Astrocyte (in vitro differentiated cells and primary cell): ENCODE data around the gene RAB4A. TPM values are rescaled to one million over a fixed set of nuclear protein-coding genes. Genes with fewer than 3 reads are reported as not detected.

Experiments
- DNase-seq: peaks from one replicate; pipeline ENCODE4 v3.0.0-alpha.2; 2010; ENCODE audit warnings: low read depth
- FAIRE-seq: peaks from 2 replicates; lab custom pipeline; 2011; peaks lifted over from hg19 to GRCh38; lab: Jason Lieb, UNC
- H2AFZ ChIP-seq: 2 replicates; pipeline ENCODE4 v1.6.0; 2012; ENCODE audit warnings: low read depth, low read length, inconsistent platforms
- H3K27ac ChIP-seq: 2 replicates; pipeline ENCODE4 v1.5.1; 2011; ENCODE audit warnings: low read depth, low read length, inconsistent platforms
- H3K27me3 ChIP-seq: 2 replicates; pipeline ENCODE4 v1.6.0; 2011; ENCODE audit warnings: low read length, inconsistent platforms; ENCODE audit not compliant: insufficient read depth
- H3K36me3 ChIP-seq: 2 replicates; pipeline ENCODE4 v1.5.1; 2011; ENCODE audit warnings: low read length, inconsistent platforms; ENCODE audit not compliant: insufficient read depth
- H3K4me1 ChIP-seq: 2 replicates; pipeline ENCODE4 v1.5.1; 2011; ENCODE audit warnings: low read length, inconsistent platforms; ENCODE audit not compliant: insufficient read depth
- H3K4me2 ChIP-seq: 2 replicates; pipeline ENCODE4 v1.6.0; 2012; ENCODE audit warnings: low read length, inconsistent platforms
- H3K4me3 ChIP-seq: 2 replicates; pipeline ENCODE4 v1.5.1; 2011; ENCODE audit warnings: low read depth, mild to moderate bottlenecking, low read length, inconsistent platforms; ENCODE audit not compliant: insufficient read depth
- H3K79me2 ChIP-seq: 2 replicates; pipeline ENCODE4 v1.6.0; 2012; ENCODE audit warnings: mild to moderate bottlenecking, low read length, inconsistent platforms; ENCODE audit not compliant: insufficient read depth
- H3K9ac ChIP-seq: 2 replicates; pipeline ENCODE4 v1.6.0; 2012; ENCODE audit warnings: mild to moderate bottlenecking, low read length, inconsistent platforms
- H3K9me3 ChIP-seq: 2 replicates; pipeline ENCODE4 v1.5.1; 2012; ENCODE audit warnings: low read depth, mild to moderate bottlenecking, low read length, inconsistent platforms; ENCODE audit not compliant: insufficient read depth
- H4K20me1 ChIP-seq: 2 replicates; pipeline ENCODE4 v1.6.0; 2012; ENCODE audit warnings: low read length, inconsistent platforms; ENCODE audit not compliant: insufficient read depth
- H3K27ac Mint-ChIP-seq: one replicate; pipeline ENCODE4 v1.8.0; 2021; ENCODE audit warnings: mild to moderate bottlenecking, mixed read lengths; ENCODE audit not compliant: unreplicated experiment
- H3K27me3 Mint-ChIP-seq: one replicate; pipeline ENCODE4 v1.8.0; 2021; ENCODE audit warnings: low read depth, mixed read lengths; ENCODE audit not compliant: unreplicated experiment
- H3K36me3 Mint-ChIP-seq: one replicate; pipeline ENCODE4 v1.8.0; 2021; ENCODE audit warnings: low read depth, mixed read lengths; ENCODE audit not compliant: unreplicated experiment
- H3K4me1 Mint-ChIP-seq: one replicate; pipeline ENCODE4 v1.8.0; 2021; ENCODE audit warnings: low read depth, mixed read lengths; ENCODE audit not compliant: unreplicated experiment
- H3K4me3 Mint-ChIP-seq: one replicate; pipeline ENCODE4 v1.8.0; 2021; ENCODE audit warnings: mild to moderate bottlenecking, moderate library complexity, mixed read lengths; ENCODE audit not compliant: unreplicated experiment
- H3K9me3 Mint-ChIP-seq: one replicate; pipeline ENCODE4 v1.8.0; 2021; ENCODE audit warnings: mild to moderate bottlenecking, mixed read lengths; ENCODE audit not compliant: unreplicated experiment
- EZH2 ChIP-seq: IDR thresholded peaks from 2 replicates; pipeline ENCODE4 v1.6.1; 2012; ENCODE audit warnings: mild to moderate bottlenecking, low read length, inconsistent platforms; ENCODE audit not compliant: insufficient read depth
- total RNA-seq: library from RNA; stranded (reverse); gene quantifications from 2 replicates; pipeline ENCODE4 v1.2.1, GENCODE V29; 2021
- TF ChIP-seq, protein P1 (sequence below): IDR thresholded peaks from 2 replicates; pipeline ENCODE4 v1.5.1; 2011; ENCODE audit warnings: low read depth, mild to moderate bottlenecking, inconsistent platforms, low read length, moderate library complexity; ENCODE audit not compliant: insufficient read depth

RAB4A gene
- total RNA-seq, 1 donor from 2014 or later = 58.6 TPM

DNA sequence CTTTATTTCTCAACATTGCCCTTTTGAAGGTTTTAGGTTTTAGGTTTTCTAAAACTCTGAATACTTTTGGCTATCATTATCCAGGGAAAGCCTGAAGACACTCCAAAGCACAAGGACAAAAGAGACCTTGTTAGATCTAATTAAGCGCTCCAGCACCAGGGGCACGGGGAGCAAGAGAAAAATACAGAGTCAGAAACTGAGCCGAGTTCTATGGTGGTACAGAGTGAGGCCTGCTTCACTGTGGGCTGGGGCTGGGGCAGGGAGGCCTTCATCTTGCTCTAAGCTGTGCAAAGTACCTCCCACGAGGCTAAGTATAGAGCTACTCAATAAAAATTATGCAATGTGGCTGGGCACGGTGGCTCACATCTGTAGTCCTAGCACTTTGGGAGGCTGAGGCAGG, 19.7 kb upstream of the RAB4A start:
- Histone ChIP-seq H4K20me1 (no peaks in the 10 kb centered on the region), H2AFZ (no peak overlapping the region), H3K27ac (no peak overlapping the region), H3K9me3 (no peaks in the 10 kb centered on the region), H3K4me1 (peaks cover 5% of the 10 kb centered on the region), H3K27me3 (peaks cover 2% of the 10 kb centered on the region), H3K4me3 (no peak overlapping the region), H3K79me2 (no peaks in the 10 kb centered on the region), H3K4me2 (no peak overlapping the region), H3K36me3 (no peaks in the 10 kb centered on the region), H3K9ac (no peak overlapping the region)
- no peak for TF ChIP-seq EZH2
- TF ChIP-seq, protein P1, sequence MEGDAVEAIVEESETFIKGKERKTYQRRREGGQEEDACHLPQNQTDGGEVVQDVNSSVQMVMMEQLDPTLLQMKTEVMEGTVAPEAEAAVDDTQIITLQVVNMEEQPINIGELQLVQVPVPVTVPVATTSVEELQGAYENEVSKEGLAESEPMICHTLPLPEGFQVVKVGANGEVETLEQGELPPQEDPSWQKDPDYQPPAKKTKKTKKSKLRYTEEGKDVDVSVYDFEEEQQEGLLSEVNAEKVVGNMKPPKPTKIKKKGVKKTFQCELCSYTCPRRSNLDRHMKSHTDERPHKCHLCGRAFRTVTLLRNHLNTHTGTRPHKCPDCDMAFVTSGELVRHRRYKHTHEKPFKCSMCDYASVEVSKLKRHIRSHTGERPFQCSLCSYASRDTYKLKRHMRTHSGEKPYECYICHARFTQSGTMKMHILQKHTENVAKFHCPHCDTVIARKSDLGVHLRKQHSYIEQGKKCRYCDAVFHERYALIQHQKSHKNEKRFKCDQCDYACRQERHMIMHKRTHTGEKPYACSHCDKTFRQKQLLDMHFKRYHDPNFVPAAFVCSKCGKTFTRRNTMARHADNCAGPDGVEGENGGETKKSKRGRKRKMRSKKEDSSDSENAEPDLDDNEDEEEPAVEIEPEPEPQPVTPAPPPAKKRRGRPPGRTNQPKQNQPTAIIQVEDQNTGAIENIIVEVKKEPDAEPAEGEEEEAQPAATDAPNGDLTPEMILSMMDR = no peak
- no peak for FAIRE-seq
- Mint-ChIP-seq H3K4me3 (no peak overlapping the region), H3K4me1 (peaks cover 9% of the 10 kb centered on the region), H3K27ac (no peak overlapping the region), H3K36me3 (no peaks in the 10 kb centered on the region), H3K9me3 (peaks cover 2% of the 10 kb centered on the region), H3K27me3 (peaks cover 2% of the 10 kb centered on the region)
- DNase-seq = no peak

DNA sequence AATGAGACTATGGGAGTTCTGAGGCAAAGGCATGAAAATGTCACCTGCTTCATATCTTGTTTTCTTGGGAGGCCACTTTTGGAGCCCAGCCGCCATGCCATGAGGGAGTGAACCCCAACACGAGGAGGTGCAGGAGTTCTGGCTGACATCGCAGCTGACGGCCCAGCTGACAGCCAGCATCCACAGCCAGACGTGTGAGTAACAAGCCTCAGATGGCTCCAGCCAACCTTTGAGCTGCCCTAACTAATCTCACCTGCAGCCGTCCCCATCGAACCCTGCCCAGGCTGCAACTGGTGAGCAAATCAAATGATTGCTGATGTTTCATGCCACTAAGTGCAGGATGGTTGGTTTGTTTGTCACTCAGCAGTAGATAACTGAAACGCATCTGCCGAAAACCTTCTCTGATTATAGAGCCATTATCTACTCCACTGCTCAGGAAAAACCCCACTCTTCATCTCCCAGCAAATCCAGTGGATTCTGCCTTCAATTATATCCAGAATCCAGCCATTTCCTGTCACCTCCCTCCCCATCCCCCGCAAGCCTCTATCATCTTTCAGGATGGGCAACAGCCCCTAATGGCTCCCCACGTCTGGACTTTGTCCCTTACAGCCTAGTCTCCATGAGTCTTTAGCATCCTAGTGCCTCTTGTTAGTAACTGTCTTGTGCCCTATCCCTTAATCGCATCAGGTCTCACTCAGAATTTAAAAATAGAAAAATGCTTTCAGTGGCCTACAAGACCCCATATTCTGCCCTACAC, 18.5 kb upstream of the RAB4A start:
- DNase-seq (no peak), FAIRE-seq (no peak)
- Mint-ChIP-seq H3K4me3 (no peak overlapping the region), H3K9me3 (peaks cover 2% of the 10 kb centered on the region), H3K27me3 (peaks cover 2% of the 10 kb centered on the region), H3K27ac (peak overlapping the region; percentile 27), H3K4me1 (peaks cover 9% of the 10 kb centered on the region), H3K36me3 (no peaks in the 10 kb centered on the region)
- TF ChIP-seq, protein P1 = no peak
- TF ChIP-seq EZH2 = no peak
- H4K20me1 ChIP-seq = no peaks in the 10 kb centered on the region
- H3K36me3 ChIP-seq = no peaks in the 10 kb centered on the region
- H3K9me3 ChIP-seq = no peaks in the 10 kb centered on the region
- no peak overlapping the region for H3K4me3 ChIP-seq
- peaks cover 6% of the 10 kb centered on the region for H3K27me3 ChIP-seq
- H2AFZ ChIP-seq = no peak overlapping the region
- no peak overlapping the region for H3K4me2 ChIP-seq
- no peaks in the 10 kb centered on the region for H3K79me2 ChIP-seq
- no peak overlapping the region for H3K27ac ChIP-seq
- peaks cover 5% of the 10 kb centered on the region for H3K4me1 ChIP-seq
- no peak overlapping the region for H3K9ac ChIP-seq
